GM12801 (cell line): ENCODE data around the gene TRIM29.

Source experiments
- CTCF ChIP-seq: IDR thresholded peaks from one replicate; pipeline ENCODE4 v1.5.1; 2011; ENCODE audit warnings: control low read depth; ENCODE audit not compliant: insufficient read length; ENCODE audit errors: extremely low read depth

The TRIM29 gene

DNA sequence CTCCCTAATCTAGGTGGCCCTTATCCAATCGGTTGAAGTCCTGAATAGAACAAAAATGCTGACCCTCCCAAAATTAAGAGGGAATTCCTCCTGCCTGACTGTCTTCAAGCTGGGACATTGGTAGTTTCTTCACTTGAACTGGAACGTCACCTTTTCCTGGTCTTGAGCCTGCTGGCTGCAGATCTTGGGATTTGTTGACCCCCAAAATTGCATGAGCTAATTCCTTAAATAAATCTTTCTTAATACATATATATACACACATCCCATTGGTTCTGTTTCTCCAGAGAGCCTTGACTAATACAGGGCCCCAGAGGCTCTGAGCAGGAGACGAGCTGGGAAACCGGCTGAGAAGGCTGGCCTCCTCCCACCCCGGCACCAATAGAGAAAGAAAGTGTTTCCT lies 46.2 kb downstream of the TRIM29 start:
- TF ChIP-seq CTCF = no peak

DNA sequence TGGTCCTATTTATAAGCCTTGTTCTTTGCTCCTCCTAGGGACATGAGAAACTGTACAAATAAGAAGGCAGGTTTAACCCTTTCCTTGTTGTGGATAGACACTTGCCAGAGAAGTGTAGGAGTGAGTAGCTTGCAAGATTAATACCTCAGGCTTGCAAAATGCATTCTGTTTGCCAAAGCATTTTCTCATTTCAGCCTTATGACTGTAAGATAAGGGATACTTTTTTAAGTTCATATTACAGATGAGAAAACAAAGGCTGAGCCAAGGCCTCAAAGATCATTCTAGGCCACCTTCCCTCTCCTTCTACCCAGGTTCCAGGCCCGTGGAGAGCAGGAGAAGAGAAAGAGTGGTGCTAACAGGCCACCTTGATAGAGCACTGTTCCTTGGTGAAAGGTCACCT lies 46.8 kb downstream of the TRIM29 start:
- TF ChIP-seq CTCF = no peak

- no peak for TF ChIP-seq CTCF
Measured at GRCh38 chr11:120090411-120090810, 47.5 kb downstream of the TRIM29 start.

DNA sequence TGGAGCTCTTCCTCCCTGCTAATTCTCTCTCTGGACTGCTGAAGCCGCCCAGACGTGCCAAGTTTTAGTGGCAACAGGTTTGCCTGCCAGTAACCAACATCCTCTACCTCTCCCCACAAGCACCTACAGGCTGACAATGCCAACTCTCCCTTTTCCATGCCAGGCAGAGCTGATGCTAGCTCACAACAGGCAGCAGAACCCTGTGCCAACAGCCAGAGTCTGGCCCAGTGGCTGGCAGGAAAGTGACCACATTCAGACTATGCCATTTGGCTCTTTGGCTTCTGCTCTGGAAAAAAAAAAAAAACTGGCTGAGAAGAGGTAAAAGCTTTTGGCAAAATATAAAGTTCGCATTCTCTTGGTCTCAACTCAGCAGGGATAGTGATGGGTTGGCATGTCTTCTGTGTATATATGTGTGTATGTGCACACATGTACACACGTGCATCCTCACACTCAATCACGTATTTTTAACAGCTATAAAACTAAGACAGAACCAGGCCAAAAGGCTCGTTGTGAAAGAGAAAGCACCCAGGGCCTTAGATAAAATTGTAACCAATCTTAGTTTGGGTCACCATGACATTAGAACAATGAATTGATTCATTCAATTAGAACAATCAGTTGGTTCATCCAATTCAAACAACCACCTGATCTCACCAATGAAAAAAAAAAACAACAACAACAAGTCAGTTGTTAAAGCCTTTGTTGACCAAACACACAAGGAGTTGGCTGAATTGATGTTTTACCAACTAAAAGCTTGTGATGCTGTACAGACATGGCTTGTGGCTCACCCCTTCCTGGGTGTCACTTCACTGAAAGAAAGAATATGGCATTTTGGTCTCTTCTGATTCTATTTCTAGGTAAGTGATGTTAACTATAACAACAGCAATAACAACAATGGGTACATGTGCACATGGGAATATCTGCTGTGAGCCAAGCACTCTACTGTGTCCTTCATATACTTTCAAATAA lies 48.6 kb downstream of the TRIM29 start:
- no peak for TF ChIP-seq CTCF

GRCh38 chr11:120088056-120088455 lies 49.9 kb downstream of the TRIM29 start:
- no peak for TF ChIP-seq CTCF

DNA sequence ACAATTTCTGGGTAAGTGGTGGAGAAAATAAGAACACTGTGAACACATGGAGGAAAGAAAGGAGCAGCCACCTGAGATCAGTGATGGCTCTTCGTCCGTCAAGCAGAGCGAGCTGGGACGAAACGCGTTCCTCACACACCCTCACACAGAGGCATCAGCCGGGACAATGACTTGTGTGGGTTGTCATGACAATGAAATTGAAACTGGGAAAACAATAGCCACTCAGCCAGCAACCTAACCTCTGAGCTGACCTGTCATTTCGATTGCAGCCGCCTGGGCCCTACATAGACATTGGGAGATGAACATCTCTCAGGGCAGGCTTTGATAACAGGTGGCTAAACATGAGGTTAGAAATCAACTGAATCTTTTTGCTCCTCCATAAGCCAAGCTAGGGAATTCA lies 51.3 kb downstream of the TRIM29 start:
- no peak for TF ChIP-seq CTCF

- no peak for TF ChIP-seq CTCF
Measured at GRCh38 chr11:120079750-120080610, 57.9 kb downstream of the TRIM29 start.
